Gastrocnemius medialis (tissue), 4 donors: ENCODE results near the gene CARMIL3.

Experiments
- POLR2A ChIP-seq, 2 donors: fragments of 450-650 bp; IDR thresholded peaks; one replicate each; pipeline ENCODE4 v1.6.1; 2017; ENCODE audit warnings: antibody characterized with exemption in 2 of 2, mild to moderate bottlenecking in 2 of 2, moderate library complexity in 2 of 2
- TF ChIP-seq, protein P1 (sequence below), 5 experiments: fragments of 450-650 bp in 3 of 5; fragments of 200-600 bp in 2 of 5; sonication (generic) in 2 of 5; IDR thresholded peaks in 4 of 5; conservative IDR thresholded peaks in 1 of 5; 1 replicate in 4 of 5; 2 replicates in 1 of 5; pipeline ENCODE4 v1.5.1; 2016 to 2019; ENCODE audit warnings: antibody characterized with exemption in 5 of 5, mild to moderate bottlenecking in 3 of 5, moderate library complexity in 3 of 5

- TF ChIP-seq POLR2A (IDR thresholded peaks at IDR 0.05) = no peak
- TF ChIP-seq, protein P1, sequence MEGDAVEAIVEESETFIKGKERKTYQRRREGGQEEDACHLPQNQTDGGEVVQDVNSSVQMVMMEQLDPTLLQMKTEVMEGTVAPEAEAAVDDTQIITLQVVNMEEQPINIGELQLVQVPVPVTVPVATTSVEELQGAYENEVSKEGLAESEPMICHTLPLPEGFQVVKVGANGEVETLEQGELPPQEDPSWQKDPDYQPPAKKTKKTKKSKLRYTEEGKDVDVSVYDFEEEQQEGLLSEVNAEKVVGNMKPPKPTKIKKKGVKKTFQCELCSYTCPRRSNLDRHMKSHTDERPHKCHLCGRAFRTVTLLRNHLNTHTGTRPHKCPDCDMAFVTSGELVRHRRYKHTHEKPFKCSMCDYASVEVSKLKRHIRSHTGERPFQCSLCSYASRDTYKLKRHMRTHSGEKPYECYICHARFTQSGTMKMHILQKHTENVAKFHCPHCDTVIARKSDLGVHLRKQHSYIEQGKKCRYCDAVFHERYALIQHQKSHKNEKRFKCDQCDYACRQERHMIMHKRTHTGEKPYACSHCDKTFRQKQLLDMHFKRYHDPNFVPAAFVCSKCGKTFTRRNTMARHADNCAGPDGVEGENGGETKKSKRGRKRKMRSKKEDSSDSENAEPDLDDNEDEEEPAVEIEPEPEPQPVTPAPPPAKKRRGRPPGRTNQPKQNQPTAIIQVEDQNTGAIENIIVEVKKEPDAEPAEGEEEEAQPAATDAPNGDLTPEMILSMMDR (IDR thresholded peaks at IDR 0.05 in 4 of 5, conservative IDR thresholded peaks at IDR 0.05 in 1 of 5) = no peak
Measured at GRCh38 chr14:24092505-24093206, 40.8 kb downstream of the CARMIL3 start.
